Placental epithelial cell (primary cell): ENCODE data around the gene UGT2A1. TPM values are rescaled to one million over a fixed set of nuclear protein-coding genes. Genes with fewer than 3 reads are reported as not detected.

Experiments
- small RNA-seq: library from RNA; depleted of rRNA; stranded (forward); fragments of <200 nt; gene quantifications from one replicate; pipeline ENCODE3, GENCODE V24; 2012
- total RNA-seq: library from RNA; depleted of rRNA; stranded (reverse); fragments of >200 nt; gene quantifications from 2 replicates; pipeline ENCODE4 v1.2.3, GENCODE V29; 2012

Gene UGT2A1
- total RNA-seq: not detected in 2 replicates

GRCh38 chr4:69653147-69653546 lies at the start of gene UGT2A1:
Gene UGT2A1, minus strand, starts transcription at chr4:69653247. Its CDS starts 5,603 bp downstream, at chr4:69647644.

GRCh38 chr4:69639542-69639941 lies 13.5 kb downstream of the UGT2A1 start, which contains the start of gene UGT2A2:
Gene UGT2A2, minus strand, starts transcription at chr4:69639642. Its CDS starts 2 bp downstream, at chr4:69639640.

Small RNA genes lying within 50 kb of the gene (small RNA-seq; reads per million reads assigned to genes)
- gene UGT2A2: not detected

Other genes with a start within 250 kb of the UGT2A1 start
- not detected in 2 replicates for gene UGT2B4, start 157.3 kb downstream of the UGT2A1 start, total RNA-seq
- not detected in 2 replicates for gene UGT2A2, start 13.6 kb downstream of the UGT2A1 start, total RNA-seq
- gene SULT1B1, start 107.4 kb upstream of the UGT2A1 start, total RNA-seq: not detected in 2 replicates
- gene SULT1E1, start 206.9 kb upstream of the UGT2A1 start, total RNA-seq: not detected in 2 replicates